Ovary (tissue), 9 donors: ENCODE measurements around the gene MYLIP. TPM values are rescaled to one million over a fixed set of nuclear protein-coding genes. Genes with fewer than 3 reads are reported as not detected.

Experiments
- DNase-seq, 5 donors: peaks; one replicate each; pipeline ENCODE4 v3.0.0-alpha.2; 2019 to 2020
- H3K27ac ChIP-seq, 2 donors: fragments of 200-600 bp; one replicate each; pipeline versions ENCODE4 v1.5.1 to v1.8.0; 2019 to 2022
- H3K27me3 ChIP-seq: fragments of 200-600 bp; one replicate; pipeline ENCODE4 v1.8.0; 2022
- H3K36me3 ChIP-seq: fragments of 200-600 bp; sonication (generic); one replicate; pipeline ENCODE4 v1.5.1; 2019
- H3K4me1 ChIP-seq: one replicate; pipeline ENCODE4 v1.8.1; 2013; ENCODE audit warnings: mild to moderate bottlenecking, moderate library complexity; ENCODE audit not compliant: insufficient read depth
- H3K4me3 ChIP-seq: fragments of 200-600 bp; sonication (generic); one replicate; pipeline ENCODE4 v1.5.1; 2017
- H3K9me3 ChIP-seq, 2 donors: fragments of 200-600 bp in 1 of 2; sonication (generic) in 1 of 2; one replicate each; pipeline versions ENCODE4 v1.5.1 to v1.8.1; 2013 to 2019; ENCODE audit warnings: mild to moderate bottlenecking in 1 of 2, moderate library complexity in 1 of 2
- CTCF ChIP-seq, 3 donors: fragments of 450-650 bp in 2 of 3; fragments of 200-600 bp in 1 of 3; IDR thresholded peaks; one replicate each; pipeline versions ENCODE4 v1.5.1 to v1.8.0; 2016 to 2022; ENCODE audit warnings: antibody characterized with exemption in 3 of 3, mild to moderate bottlenecking in 1 of 3
- EP300 ChIP-seq: sonication (generic); formaldehyde crosslinking; IDR thresholded peaks from one replicate; pipeline ENCODE4 v1.6.1; 2017; ENCODE audit warnings: antibody characterized with exemption
- POLR2A ChIP-seq: fragments of 450-650 bp; IDR thresholded peaks from one replicate; pipeline ENCODE4 v1.6.1; 2017; ENCODE audit warnings: antibody characterized with exemption, mild to moderate bottlenecking, moderate library complexity
- WGBS, 3 donors: extraction: QIAGEN DNeasy Blood & Tissue Kit in 1 of 3; methylation state at CpG; one replicate each; pipeline versions ENCODE4 v1.1.5 to v1.1.7; 2013 to 2017; 5-methylcytosine and 5-hydroxymethylcytosine counted together
- intact Hi-C, 4 donors: fragments of 100-400 bp; cut with DNase I; formaldehyde crosslinking; loops; one replicate each; pipeline versions ENCODE4 v1.11.0 to v1.15.1; 2022 to 2023
- polyA plus RNA-seq, 2 donors: library from polyadenylated mRNA; stranded (reverse); fragments of 200-250 nt in 1 of 2; fragments of 350-450 nt in 1 of 2; fragmentation: Illumina TruSeq in 1 of 2; extraction: RNeasy Lipid Tissue Mini Kit (QIAGEN cat#74804) in 1 of 2; gene quantifications; one replicate each; pipeline ENCODE4 v1.2.3, GENCODE V29; 2013 to 2014
- total RNA-seq, 7 donors: library from RNA; depleted of rRNA in 2 of 7; stranded (reverse); fragments of >200 nt in 2 of 7; fragmentation: NEBNext Ultra II Directional in 3 of 7; extraction: Animal tissue kit (Norgen Biotek cat#: 25700) in 3 of 7; gene quantifications; one replicate each; pipeline versions ENCODE4 v1.1.0 to v1.2.4, GENCODE V29; 2016 to 2023
- donor health status: DM: no; HTN: no; CAD: no; lungs with moderate emphysema.
- donor health status: DM: no; HTN: no; CAD: no.
- donor health status: Bipolar disorder and iron deficiency.
- donor health status: DM: yes; HTN: yes; CAD: no.
- donor health status: DM: no; HTN: no; CAD: no.
- donor health status: DM: yes; HTN: yes; CAD: no.

MYLIP gene
- total and polyA plus RNA-seq, 9 donors, result 11.0 to 45.4 (median 37.7) TPM

GRCh38 chr6:16082361-16082760, 46.5 kb upstream of the MYLIP start:
- DNase-seq, result no peak
- Histone ChIP-seq H3K27ac (no peak overlapping the region), H3K4me3 (no peak overlapping the region), H3K4me1 (no peaks in the 10 kb centered on the region), H3K36me3 (no peaks in the 10 kb centered on the region), H3K9me3 (no peaks in the 10 kb centered on the region), H3K27me3 (no peaks in the 10 kb centered on the region)
- no peak for TF ChIP-seq CTCF (IDR thresholded peaks at IDR 0.05)
- TF ChIP-seq EP300, result no peak
- TF ChIP-seq POLR2A, result no peak
- WGBS, 3 donors, result 81 to 100% (median 90%) methylated on average over 1 of the region's 1 CpG
- intact Hi-C loops, result no loop called here

- no peak for DNase-seq
- 66 to 79% (median 67%) methylated on average over 4 of the region's 4 CpGs for WGBS, 3 donors
- no peaks in the 10 kb centered on the region for H3K27me3 ChIP-seq
- TF ChIP-seq POLR2A, result no peak
- no peak for TF ChIP-seq EP300
- no peak for TF ChIP-seq CTCF (IDR thresholded peaks at IDR 0.05)
- no peaks in the 10 kb centered on the region for H3K4me1 ChIP-seq
- intact Hi-C loops, result no loop called here
- H3K36me3 ChIP-seq, result no peaks in the 10 kb centered on the region
- no peak overlapping the region for H3K4me3 ChIP-seq
- no peaks in the 10 kb centered on the region for H3K9me3 ChIP-seq
- H3K27ac ChIP-seq, result no peak overlapping the region
These were observed 41.9 kb upstream of the MYLIP start for GRCh38 chr6:16086965-16087364.

DNA sequence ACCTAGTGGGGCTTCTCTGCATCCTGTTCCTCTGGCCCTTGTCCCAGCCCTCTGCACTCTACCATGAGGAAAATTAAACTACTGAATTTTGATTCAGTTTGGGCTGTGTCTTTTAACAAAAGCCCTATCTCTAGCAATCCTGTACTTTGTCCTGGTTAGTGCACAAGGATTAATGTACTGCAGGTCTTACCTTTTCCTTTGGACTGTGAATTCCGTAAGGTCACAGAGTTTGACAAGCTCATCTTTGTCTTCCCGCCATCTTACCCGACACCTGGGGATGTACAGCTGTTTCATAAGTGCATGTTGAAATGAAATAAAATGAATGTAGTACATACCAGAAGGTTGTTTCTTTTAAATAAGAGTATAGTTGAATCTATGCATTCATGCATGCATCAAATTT, 41.5 kb upstream of the MYLIP start:
- no peaks in the 10 kb centered on the region for H3K27me3 ChIP-seq
- TF ChIP-seq POLR2A, result no peak
- TF ChIP-seq CTCF (IDR thresholded peaks at IDR 0.05), result no peak
- no peak for TF ChIP-seq EP300
- H3K36me3 ChIP-seq, result no peaks in the 10 kb centered on the region
- no peak overlapping the region for H3K4me3 ChIP-seq
- no peaks in the 10 kb centered on the region for H3K4me1 ChIP-seq
- 90 to 96% (median 95%) methylated on average over 3 of the region's 3 CpGs for WGBS, 3 donors
- H3K27ac ChIP-seq, result no peak overlapping the region
- no peaks in the 10 kb centered on the region for H3K9me3 ChIP-seq
- intact Hi-C loops, result no loop called here
- DNase-seq, result no peak

- H3K36me3 ChIP-seq, result no peaks in the 10 kb centered on the region
- no peaks in the 10 kb centered on the region for H3K9me3 ChIP-seq
- no peaks in the 10 kb centered on the region for H3K27me3 ChIP-seq
- H3K4me1 ChIP-seq, result no peaks in the 10 kb centered on the region
- no peak for DNase-seq
- 92 to 97% (median 94%) methylated on average over 3 of the region's 3 CpGs for WGBS, 3 donors
- intact Hi-C loops, result no loop called here
- H3K27ac ChIP-seq, result no peak overlapping the region
- TF ChIP-seq EP300 (no peak), POLR2A (no peak), CTCF (IDR thresholded peaks at IDR 0.05) (no peak)
- H3K4me3 ChIP-seq, result no peak overlapping the region
These were observed 40.5 kb upstream of the MYLIP start for GRCh38 chr6:16088409-16088808.
